Loucy (cell line): Measurements from ENCODE around the gene SP140L.

Experiments used
- H2AFZ ChIP-seq: fragments of 200-600 bp; sonication (generic); 2 replicates; pipeline ENCODE4 v1.6.0; 2016; ENCODE audit warnings: antibody characterized with exemption, mild to moderate bottlenecking, low read length, moderate library complexity
- H3F3A ChIP-seq: fragments of 200-600 bp; 2 replicates; pipeline ENCODE4 v1.6.0; 2016; ENCODE audit warnings: antibody characterized with exemption, low read depth, mild to moderate bottlenecking
- H3K27me3 ChIP-seq: fragments of 200-600 bp; sonication (generic); 2 replicates; pipeline ENCODE4 v1.6.1; 2014; ENCODE audit warnings: low read length, mild to moderate bottlenecking; ENCODE audit not compliant: insufficient read depth, poor library complexity, severe bottlenecking
- H3K36me3 ChIP-seq: fragments of 200-600 bp; sonication (generic); 2 replicates; pipeline ENCODE4 v1.6.1; 2016; ENCODE audit warnings: low read length; ENCODE audit not compliant: insufficient read depth
- H3K4me1 ChIP-seq: fragments of 200-600 bp; sonication (generic); 2 replicates; pipeline ENCODE4 v1.5.1; 2014; ENCODE audit warnings: low read length, mild to moderate bottlenecking; ENCODE audit not compliant: insufficient read depth, poor library complexity, severe bottlenecking
- H3K4me2 ChIP-seq: fragments of 200-600 bp; sonication (generic); 2 replicates; pipeline ENCODE4 v1.6.0; 2014; ENCODE audit warnings: antibody characterized with exemption, low read length, low read depth, mild to moderate bottlenecking; ENCODE audit not compliant: poor library complexity, severe bottlenecking
- H3K4me3 ChIP-seq: fragments of 200-600 bp; sonication (generic); 2 replicates; pipeline ENCODE4 v1.5.1; 2014; ENCODE audit warnings: low read length, mild to moderate bottlenecking, mixed read lengths; ENCODE audit not compliant: poor library complexity, severe bottlenecking
- H3K79me2 ChIP-seq: fragments of 200-600 bp; sonication (generic); 2 replicates; pipeline ENCODE4 v1.6.1; 2014; ENCODE audit warnings: low read length; ENCODE audit not compliant: insufficient read depth
- H3K9ac ChIP-seq: fragments of 200-600 bp; sonication (generic); 2 replicates; pipeline ENCODE4 v1.6.0; 2014; ENCODE audit warnings: mild to moderate bottlenecking, low read depth, low read length, moderate library complexity; ENCODE audit not compliant: poor library complexity, severe bottlenecking
- H3K9me2 ChIP-seq: fragments of 200-600 bp; sonication (generic); replicated peaks from 2 replicates; pipeline ENCODE4 v1.6.1; 2016; ENCODE audit warnings: low read depth, low read length, mixed read lengths
- H3K9me3 ChIP-seq: fragments of 200-600 bp; sonication (generic); 2 replicates; pipeline ENCODE4 v1.6.1; 2014; ENCODE audit warnings: mild to moderate bottlenecking, antibody characterized with exemption, low read length, low read depth; ENCODE audit not compliant: insufficient read depth
- H4K20me1 ChIP-seq: fragments of 200-600 bp; sonication (generic); 2 replicates; pipeline ENCODE4 v1.6.0; 2014; ENCODE audit warnings: antibody characterized with exemption, low read length, mild to moderate bottlenecking; ENCODE audit not compliant: insufficient read depth, poor library complexity, severe bottlenecking
- EZH2phosphoT487 ChIP-seq: fragments of 200-600 bp; IDR thresholded peaks from 2 replicates; pipeline ENCODE4 v1.6.1; 2018; ENCODE audit warnings: antibody characterized with exemption, mild to moderate bottlenecking, moderate library complexity, borderline replicate concordance
- TF ChIP-seq, protein P1 (sequence below): fragments of 200-600 bp; sonication (generic); conservative IDR thresholded peaks from 2 replicates; pipeline ENCODE4 v1.5.1; 2014; ENCODE audit warnings: mild to moderate bottlenecking, antibody characterized with exemption, low read length

The SP140L gene

DNA sequence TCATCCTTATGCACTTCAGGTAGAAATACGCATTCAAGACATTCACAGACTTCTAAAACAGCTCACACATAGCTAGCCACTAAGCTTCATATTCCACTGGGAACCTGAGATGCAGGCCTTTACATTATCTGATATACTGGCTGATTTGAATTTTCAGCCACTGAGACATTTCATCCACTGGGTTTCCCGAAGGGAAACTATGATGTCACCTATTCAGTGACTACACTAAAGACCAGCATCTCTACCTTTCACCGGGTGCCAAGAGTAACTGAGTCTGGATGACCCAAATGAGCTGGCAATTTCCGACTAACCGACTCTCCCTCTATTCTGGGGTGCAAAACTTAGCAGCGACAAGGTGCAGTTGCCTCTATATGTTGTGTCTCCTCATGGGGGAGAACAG is 31.8 kb upstream of the SP140L start:
- no peak for TF ChIP-seq EZH2phosphoT487
- TF ChIP-seq, protein P1, sequence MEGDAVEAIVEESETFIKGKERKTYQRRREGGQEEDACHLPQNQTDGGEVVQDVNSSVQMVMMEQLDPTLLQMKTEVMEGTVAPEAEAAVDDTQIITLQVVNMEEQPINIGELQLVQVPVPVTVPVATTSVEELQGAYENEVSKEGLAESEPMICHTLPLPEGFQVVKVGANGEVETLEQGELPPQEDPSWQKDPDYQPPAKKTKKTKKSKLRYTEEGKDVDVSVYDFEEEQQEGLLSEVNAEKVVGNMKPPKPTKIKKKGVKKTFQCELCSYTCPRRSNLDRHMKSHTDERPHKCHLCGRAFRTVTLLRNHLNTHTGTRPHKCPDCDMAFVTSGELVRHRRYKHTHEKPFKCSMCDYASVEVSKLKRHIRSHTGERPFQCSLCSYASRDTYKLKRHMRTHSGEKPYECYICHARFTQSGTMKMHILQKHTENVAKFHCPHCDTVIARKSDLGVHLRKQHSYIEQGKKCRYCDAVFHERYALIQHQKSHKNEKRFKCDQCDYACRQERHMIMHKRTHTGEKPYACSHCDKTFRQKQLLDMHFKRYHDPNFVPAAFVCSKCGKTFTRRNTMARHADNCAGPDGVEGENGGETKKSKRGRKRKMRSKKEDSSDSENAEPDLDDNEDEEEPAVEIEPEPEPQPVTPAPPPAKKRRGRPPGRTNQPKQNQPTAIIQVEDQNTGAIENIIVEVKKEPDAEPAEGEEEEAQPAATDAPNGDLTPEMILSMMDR = no peak
- Histone ChIP-seq H3K9ac (no peak overlapping the region), H3K4me3 (no peak overlapping the region), H3F3A (no peaks in the 10 kb centered on the region), H3K9me2 (no peaks in the 10 kb centered on the region), H3K4me2 (no peak overlapping the region), H4K20me1 (no peaks in the 10 kb centered on the region), H3K36me3 (no peaks in the 10 kb centered on the region), H3K27me3 (no peaks in the 10 kb centered on the region), H3K4me1 (no peaks in the 10 kb centered on the region), H3K9me3 (no peaks in the 10 kb centered on the region; the same call in 1 of the 2 replicates), H2AFZ (no peak overlapping the region), H3K79me2 (no peaks in the 10 kb centered on the region)

- Histone ChIP-seq H3K27me3 (no peaks in the 10 kb centered on the region), H3K9me2 (no peaks in the 10 kb centered on the region), H3K4me1 (no peaks in the 10 kb centered on the region), H3K9me3 (no peaks in the 10 kb centered on the region; the same call in 1 of the 2 replicates), H3K9ac (no peak overlapping the region), H3K36me3 (no peaks in the 10 kb centered on the region), H2AFZ (no peak overlapping the region), H3K79me2 (no peaks in the 10 kb centered on the region), H3K4me3 (no peak overlapping the region), H3F3A (no peaks in the 10 kb centered on the region), H3K4me2 (no peak overlapping the region), H4K20me1 (no peaks in the 10 kb centered on the region)
- TF ChIP-seq, protein P1 = no peak
- TF ChIP-seq EZH2phosphoT487 = no peak
Measured at GRCh38 chr2:230296917-230297316, 30.1 kb upstream of the SP140L start.

GRCh38 chr2:230299618-230300017 is 27.4 kb upstream of the SP140L start:
- Histone ChIP-seq H3K27me3 (no peaks in the 10 kb centered on the region), H3K36me3 (no peaks in the 10 kb centered on the region), H3F3A (no peaks in the 10 kb centered on the region), H2AFZ (no peak overlapping the region), H3K79me2 (no peaks in the 10 kb centered on the region), H4K20me1 (no peaks in the 10 kb centered on the region), H3K9ac (no peak overlapping the region), H3K9me2 (no peaks in the 10 kb centered on the region), H3K4me3 (no peak overlapping the region), H3K9me3 (no peaks in the 10 kb centered on the region; the same call in 1 of the 2 replicates), H3K4me2 (no peak overlapping the region), H3K4me1 (no peaks in the 10 kb centered on the region)
- no peak for TF ChIP-seq EZH2phosphoT487
- TF ChIP-seq, protein P1 = no peak
